ENCODE measurements around the gene FOXO3.

Gene FOXO3

GRCh38 chr6:108622641-108623298 lies 62.1 kb downstream of the FOXO3 start:
- Mint-ChIP-seq H3K27ac (peak overlapping the region; percentile 91), H3K4me1 (peaks cover 51% of the 10 kb centered on the region), H3K36me3 (ENCODE audit: low read depth) (no peaks in the 10 kb centered on the region), H3K4me3 (no peak overlapping the region), H3K27me3 (ENCODE audit: low read depth, poor library complexity) (peaks cover 4% of the 10 kb centered on the region), H3K9me3 (no peaks in the 10 kb centered on the region)
- no peak for DNase-seq
- no peak for TF ChIP-seq CTCF (IDR thresholded peaks at IDR 0.05)

GRCh38 chr6:108623995-108624394 lies 63.3 kb downstream of the FOXO3 start:
- Mint-ChIP-seq H3K4me1 (peaks cover 46% of the 10 kb centered on the region), H3K27me3 (ENCODE audit: low read depth, poor library complexity) (peaks cover 4% of the 10 kb centered on the region), H3K4me3 (no peak overlapping the region), H3K36me3 (ENCODE audit: low read depth) (no peaks in the 10 kb centered on the region), H3K9me3 (no peaks in the 10 kb centered on the region), H3K27ac (no peak overlapping the region)
- no peak for DNase-seq
- TF ChIP-seq CTCF (IDR thresholded peaks at IDR 0.05), result no peak

GRCh38 chr6:108625581-108625980 lies 64.9 kb downstream of the FOXO3 start:
- Mint-ChIP-seq H3K4me3 (no peak overlapping the region), H3K4me1 (peaks cover 39% of the 10 kb centered on the region), H3K27ac (no peak overlapping the region), H3K9me3 (no peaks in the 10 kb centered on the region), H3K36me3 (ENCODE audit: low read depth) (no peaks in the 10 kb centered on the region), H3K27me3 (ENCODE audit: low read depth, poor library complexity) (peaks cover 4% of the 10 kb centered on the region)
- no peak for DNase-seq
- no peak for TF ChIP-seq CTCF (IDR thresholded peaks at IDR 0.05)

GRCh38 chr6:108626777-108627176 lies 66.1 kb downstream of the FOXO3 start:
- no peak for TF ChIP-seq CTCF (IDR thresholded peaks at IDR 0.05)
- Mint-ChIP-seq H3K4me1 (peaks cover 38% of the 10 kb centered on the region), H3K9me3 (no peaks in the 10 kb centered on the region), H3K4me3 (no peak overlapping the region), H3K36me3 (ENCODE audit: low read depth) (no peaks in the 10 kb centered on the region), H3K27ac (no peak overlapping the region), H3K27me3 (ENCODE audit: low read depth, poor library complexity) (peaks cover 4% of the 10 kb centered on the region)
- DNase-seq, result no peak

GRCh38 chr6:108627692-108628550 lies 67.2 kb downstream of the FOXO3 start:
- H3K36me3 Mint-ChIP-seq (ENCODE audit: low read depth), result no peaks in the 10 kb centered on the region
- no peak overlapping the region for H3K4me3 Mint-ChIP-seq
- no peaks in the 10 kb centered on the region for H3K9me3 Mint-ChIP-seq
- no peak overlapping the region for H3K27ac Mint-ChIP-seq
- no peak for DNase-seq
- peaks cover 38% of the 10 kb centered on the region for H3K4me1 Mint-ChIP-seq
- no peak for TF ChIP-seq CTCF (IDR thresholded peaks at IDR 0.05)
- peaks cover 4% of the 10 kb centered on the region for H3K27me3 Mint-ChIP-seq (ENCODE audit: low read depth, poor library complexity)

Data from nephron progenitor cell (in vitro differentiated cells).